IPS-NIHi7 (cell line): ENCODE results near the gene PHTF2.

Experiments
- DNase-seq: peaks from one replicate; pipeline ENCODE4 v3.0.0; 2012; ENCODE audit warnings: mixed read lengths; ENCODE audit errors: extremely low spot score

PHTF2 gene

DNA sequence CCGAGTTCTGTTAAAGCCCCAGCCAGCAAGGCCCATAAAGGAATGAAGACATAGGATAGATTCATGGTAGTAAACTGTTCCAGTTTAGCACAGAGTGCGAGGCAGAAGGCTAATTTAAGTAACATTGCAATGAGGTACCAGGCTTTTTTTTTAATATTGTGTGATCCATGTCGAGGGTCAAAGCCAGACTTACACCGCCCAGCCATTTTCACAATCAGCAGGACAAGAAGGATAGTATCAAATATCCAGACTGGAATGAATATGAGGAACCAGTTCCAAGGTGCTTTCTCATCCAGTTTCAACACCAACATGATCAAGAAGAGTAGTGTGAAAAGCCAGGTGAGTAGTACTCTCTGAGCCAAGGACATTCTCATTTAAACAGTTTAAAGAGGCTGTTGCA, 4.6 kb upstream of the PHTF2 start:
- DNase-seq = no peak

DNA sequence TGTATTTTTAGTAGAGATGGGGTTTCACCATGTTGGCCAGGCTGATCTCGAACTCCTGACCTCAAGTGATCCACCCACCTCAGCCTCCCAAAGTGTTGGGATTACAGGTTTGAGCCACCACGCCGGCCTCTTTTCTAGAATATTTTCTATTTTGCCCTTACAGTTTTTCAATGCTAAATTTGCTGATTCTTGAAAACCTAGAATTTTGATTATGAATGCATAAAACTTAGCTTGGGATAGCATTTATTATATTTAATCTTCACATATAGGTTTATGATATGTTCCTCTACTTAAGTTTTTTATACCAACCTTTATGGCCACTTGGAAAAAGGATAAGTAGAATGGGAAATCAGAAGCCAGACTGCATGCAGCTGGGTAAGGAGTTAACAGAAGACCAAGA, 2.5 kb upstream of the PHTF2 start:
- DNase-seq = no peak

DNA sequence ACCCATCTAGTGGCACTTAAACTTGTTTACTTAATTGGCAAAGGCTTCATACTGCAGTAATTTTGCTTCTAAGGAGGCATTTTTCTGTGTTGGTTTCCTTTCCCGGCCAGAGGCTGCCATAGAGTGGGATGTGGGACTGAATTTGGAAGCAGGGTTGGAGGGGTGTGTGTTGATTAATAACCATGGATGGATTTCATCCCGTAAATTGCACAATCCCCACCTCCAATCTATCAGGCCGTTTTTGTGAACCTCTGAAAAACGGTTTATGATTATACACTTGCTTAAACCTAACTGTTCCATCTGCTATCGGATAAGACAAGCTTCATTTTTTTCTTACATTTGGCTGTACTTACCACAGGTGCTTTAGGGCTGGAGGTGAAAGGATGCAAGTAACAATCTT, 1.6 kb upstream of the PHTF2 start:
- DNase-seq = no peak

DNA sequence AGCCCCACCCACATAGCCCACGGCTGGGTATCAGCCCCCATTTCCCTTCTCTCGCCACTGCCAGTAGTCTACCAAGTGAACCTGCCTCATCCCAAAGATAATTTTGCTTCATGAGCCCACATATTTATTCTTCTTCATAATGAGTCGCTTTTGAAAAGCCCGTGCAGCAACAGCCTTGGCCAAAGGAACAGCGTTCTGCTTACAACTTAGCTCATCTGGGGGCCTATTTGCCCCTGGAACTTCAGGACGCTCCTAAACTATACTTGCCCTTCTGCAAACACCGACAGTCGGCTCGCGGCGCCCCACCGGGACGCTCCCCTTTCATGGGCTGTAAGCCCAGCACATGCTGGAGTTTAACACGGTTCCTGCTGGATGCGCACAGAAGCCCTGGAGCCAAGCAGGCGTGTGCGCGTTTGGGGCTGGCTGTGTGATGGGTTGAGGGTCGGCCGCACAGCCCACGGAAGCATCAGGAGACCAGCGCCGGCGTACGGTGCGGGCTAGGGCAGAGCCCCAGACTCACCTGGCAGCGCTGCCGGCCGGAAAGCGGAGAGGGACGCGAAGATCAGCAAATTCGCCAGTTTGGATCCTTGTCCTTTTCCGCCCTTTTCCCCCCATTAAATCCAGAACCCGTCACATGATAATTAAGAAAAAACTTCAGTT, 709 bp upstream of the PHTF2 start:
- peak; percentile 67 for DNase-seq

DNA sequence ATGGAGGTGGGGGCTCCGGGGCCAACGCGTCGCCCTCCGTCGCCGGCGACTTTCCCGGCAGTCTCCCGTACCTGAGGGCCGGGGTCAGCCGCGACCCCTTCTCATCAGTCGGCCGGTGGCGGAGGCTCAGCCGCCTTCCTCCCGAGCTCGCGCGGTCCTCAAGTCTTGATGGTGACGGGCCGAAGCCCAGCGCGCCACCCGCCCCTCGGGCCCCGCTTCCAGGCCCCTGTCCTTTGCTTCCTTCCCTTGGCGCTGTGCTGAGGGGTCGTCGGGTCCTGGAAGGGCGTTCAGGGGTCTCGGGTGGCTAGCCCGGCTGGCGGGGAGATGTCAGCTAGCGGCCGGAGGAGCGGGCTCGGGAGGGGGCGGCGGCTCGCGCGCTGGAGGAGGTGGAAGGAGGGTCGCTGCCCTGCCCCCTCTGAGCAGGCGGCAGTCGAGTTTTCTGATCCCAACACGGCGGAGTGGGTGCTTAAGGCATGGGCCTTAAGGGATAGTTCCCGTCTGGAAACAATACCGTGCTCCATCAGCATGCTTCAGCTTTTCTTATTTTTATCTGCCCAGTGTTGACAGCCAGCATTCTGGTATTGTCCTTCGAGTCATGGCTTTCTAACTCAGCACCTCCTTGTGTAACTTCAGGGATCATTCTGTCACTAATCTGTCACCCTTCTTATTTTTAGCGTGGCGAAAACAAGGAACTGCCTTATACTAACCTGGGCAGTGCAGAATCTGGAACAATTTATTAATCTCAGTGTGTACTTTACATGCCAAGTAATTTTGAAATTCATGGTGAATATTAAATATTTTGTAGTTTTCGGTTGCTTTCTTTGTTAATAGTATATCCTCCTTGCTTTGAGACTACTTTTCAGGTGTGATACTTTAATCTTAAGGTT, 748 bp downstream of the PHTF2 start:
- DNase-seq = peak; percentile 48

DNA sequence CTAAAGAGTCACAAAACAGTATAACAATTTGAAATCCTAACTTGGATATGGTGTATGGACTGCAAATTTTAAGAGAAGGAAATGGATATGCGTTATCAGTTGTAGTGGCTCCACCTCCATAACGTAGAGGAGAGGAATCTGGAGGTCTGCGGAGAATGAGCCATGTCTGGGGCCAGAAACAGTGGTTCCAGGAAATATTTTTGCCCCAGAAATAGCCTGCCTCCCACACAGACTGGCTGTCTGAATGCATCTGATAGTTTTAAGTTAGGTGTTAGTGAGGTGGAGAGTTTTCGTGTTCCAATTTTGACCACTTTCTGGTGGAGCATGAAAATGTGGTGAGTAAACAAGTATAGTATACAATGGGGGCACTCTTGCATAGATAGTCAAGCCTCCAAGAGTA, 1.6 kb downstream of the PHTF2 start:
- DNase-seq = no peak

DNA sequence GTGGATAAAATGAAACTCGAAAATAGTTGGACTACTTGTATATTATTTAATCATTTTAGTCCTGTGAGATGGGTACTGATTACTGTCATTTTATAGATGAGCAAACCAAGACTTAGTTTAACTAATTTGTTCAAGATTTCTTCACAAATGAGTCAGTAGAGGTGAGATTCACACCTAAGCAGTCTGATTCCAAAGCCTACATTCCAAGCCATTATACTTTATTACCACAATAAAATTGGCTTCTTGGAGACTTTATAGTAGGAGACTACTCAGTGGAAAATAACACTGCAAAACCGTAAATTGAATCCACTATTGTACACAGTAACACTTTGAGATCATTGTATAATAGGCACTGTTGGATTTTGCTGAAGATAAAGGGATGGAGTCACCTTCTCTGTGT, 2.2 kb downstream of the PHTF2 start:
- no peak for DNase-seq

DNA sequence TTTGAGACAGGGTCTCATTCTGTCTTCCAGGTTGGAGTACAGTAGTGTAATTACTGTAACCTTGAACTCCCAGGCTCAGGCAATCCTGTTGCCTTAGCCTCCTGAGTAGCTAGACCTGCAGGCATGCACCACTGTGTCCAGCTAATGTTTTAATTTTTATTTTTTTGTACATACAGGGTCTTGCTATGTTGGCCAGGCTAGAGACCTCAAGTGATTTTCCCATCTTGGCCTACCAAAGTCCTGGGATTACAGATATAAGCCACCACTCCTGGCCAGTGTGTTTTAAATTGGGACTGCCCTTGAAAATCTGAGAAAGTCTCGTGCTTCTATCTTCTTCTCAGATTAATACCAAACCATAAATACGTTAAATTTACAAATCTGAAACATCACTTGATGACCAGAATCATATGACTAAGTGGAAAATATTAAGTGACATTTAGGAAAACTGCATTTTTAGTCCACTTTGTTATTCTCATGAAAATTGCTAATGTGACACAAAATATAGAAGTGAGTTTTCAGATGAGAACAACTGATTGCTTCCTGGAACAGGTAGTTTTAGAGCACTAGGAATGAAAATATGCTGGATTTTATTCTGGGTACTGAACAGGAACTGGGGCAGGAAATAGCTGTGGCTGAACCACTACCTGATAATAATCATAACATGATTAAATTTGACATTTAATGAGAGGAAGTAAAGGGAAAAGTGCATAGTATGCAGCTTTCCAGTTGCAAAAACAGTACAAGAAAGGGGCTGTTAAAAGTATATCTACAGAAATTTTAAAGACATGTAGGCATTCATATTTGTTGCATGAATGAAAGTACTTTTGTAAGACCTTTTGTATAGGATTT, 4.2 kb downstream of the PHTF2 start:
- DNase-seq = no peak

DNA sequence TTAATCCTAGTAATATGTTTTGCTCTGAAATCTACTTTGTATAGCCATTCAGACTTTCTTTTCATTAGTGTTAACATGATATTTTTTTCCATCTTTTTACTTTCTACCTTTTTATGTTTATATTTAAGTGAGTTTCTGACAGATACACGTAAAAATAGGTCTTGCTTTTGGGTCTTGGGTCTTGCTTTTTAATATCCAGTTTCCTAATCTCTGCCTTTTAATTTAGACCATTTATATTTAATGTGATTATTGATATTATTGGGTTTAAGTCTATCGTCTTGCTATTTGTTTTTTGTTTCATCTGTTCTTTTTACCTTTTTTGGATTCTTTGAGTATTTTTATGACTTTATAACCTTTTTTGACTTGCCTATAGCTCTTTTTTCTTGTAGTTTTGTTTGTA, 7.9 kb downstream of the PHTF2 start:
- DNase-seq = no peak

DNA sequence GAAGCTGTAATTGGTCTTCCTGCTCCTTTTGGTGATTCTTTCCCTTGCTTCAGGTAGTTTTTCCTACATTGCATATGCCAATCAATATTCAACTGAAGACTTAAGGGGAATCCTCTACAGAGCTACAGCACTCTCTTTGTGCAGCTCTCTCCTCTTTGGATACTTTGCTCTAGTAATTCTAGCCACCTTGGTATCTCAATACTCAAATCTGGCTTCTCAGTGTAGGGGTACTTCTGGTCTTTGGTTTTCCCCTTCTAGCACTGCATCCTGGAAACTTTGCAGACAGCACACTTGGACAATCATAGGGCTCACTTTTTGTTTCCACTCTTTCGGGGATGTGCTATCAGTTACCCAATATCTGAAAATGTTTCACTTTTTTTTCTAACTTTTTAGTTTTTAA, 9.9 kb downstream of the PHTF2 start:
- DNase-seq = no peak

DNA sequence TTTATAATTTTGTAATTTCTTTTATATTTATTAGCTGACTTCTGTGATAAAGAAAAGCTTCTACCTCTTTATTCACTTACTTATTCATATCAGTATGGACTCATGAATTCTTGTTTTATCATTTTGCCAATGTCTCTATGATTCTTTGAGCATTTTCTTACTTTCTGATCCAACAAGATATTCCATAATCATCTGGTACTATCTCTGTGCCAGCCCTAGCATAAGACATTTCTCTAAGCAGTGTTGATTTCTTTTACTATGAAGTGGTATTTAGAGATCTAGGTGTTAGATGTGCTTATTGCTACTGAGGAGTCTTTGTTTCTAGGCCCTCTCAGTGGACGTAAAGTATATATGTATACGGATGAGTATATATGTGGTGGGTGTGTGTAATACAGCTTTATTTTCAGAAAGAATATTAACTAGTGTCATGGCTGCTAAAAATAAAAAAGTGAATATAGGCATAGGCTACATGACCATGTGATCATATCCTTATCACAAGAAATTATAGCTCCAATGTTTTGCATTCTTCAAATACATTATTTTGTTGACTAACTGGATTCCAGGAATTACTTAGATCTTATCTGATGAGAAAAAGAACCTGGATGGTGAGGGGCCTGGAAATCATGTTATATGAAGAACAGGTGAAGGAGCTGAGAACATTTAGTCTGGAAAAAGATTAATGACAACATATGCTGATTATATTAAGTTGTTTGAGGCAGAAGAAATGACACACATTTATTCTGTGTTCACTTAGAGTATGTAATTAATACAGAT, 13.1 kb downstream of the PHTF2 start:
- no peak for DNase-seq

DNA sequence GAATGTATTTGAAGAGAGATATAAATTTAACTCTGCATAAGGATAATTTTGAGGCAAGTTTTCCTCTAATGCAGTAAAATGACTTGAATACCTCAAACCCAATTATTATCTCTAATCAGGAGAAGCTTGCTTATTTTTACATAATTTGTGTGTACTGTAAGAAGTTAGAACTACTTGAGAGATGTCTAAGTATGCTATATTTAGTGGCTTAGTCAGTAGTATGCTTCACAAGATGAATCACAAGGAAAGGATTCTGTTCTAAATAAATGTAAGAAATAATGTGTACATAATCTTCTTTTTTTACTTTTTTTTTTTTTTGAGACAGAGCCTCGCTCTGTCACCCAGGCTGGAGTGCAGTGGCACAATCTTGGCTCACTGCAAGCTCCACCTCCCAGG, 13.7 kb downstream of the PHTF2 start:
- DNase-seq = no peak

DNA sequence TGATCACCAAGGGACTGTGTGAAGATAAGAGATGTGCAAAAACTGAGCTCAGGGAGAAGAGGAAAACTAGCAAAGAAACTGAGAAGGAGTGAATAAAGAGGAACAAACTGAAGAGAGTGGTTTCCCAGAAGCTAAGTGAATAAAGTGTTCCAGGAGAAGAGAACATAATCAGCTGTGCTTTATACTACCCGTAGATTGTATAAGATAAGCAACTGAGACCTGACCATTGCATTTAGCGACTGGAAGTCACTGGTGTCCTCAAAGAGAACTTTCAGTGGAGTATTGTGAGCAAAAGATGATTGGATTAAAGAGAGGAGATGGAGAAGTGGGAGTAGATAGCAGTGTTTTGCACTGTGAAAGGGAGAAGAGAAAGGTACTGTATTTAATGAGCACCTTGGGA, 14.6 kb downstream of the PHTF2 start:
- no peak for DNase-seq

DNA sequence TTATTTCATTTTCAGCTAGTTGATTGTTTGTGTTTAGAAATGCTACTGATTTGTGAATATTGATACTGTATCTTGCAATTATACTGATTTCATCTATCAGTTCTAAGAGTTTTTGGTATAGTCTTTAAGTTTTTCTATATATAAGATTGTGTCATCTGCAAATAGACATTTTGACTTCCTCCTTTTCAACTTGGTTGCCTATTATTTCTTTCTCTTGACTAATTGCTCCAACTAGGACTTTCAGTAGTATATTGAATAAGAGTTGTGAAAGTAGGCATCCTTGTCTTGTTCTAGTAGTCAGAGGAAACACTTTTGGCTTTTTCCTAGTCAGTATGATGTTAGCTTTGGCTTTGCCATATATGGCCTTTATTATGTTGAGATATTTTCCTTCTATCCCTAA, 20.4 kb downstream of the PHTF2 start:
- no peak for DNase-seq

DNA sequence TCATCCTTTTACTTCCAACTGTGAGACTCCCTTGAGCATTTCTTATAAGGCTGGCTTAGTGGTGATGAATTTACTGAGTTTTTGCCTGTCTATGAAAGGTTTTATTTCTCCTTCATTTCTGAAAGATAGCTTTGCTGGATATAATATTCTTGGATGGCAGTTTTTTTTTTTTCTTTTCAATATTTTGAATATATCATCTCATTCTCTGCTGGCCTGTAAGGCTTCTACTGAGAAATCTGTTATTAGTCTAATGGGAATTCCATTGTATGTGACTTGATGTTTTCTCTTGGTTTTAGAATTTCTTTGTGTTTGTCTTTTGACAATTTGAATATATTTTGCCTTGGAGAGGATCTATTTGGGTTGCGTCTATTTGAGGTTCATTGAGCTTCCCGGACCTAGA, 22.4 kb downstream of the PHTF2 start:
- DNase-seq = no peak

DNA sequence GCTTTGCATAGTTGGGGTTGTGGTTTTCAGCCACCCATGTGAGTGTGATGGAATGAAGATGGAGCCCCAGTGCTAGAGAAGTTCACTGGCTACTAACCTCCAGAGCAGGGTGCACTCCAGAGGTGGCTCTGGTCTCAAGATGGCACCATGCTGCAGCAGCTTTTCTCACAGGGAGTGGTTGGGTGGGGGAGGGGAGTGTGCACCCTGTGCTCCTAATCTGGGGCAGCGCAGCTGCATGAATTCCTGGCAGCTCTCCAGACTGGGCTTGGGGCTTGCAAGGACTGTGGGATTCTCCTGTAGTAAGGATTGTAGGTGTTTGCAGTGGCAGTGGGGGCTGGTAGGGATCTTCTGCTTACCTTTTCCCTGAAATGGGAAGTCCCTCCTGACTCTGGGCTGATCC, 23.7 kb downstream of the PHTF2 start:
- DNase-seq = no peak

DNA sequence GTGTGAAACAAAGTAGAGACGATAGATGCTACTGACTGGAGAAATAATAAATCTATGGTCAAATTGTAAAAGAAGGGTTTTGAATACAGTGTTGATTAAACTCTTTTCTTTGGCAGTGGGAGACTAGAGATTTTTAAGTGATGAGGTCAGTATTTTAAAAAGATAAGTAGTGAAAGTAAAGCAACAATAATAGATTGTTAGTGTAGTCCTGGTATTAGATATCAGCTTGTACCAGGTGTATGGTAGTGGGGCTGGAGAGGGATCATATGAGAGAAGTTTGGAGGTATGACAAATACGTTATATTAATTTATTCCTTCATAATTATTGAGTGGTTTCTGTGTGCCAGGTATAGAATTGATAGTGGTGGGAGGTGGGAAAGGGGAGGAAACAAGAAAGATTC, 25.2 kb downstream of the PHTF2 start:
- no peak for DNase-seq

DNA sequence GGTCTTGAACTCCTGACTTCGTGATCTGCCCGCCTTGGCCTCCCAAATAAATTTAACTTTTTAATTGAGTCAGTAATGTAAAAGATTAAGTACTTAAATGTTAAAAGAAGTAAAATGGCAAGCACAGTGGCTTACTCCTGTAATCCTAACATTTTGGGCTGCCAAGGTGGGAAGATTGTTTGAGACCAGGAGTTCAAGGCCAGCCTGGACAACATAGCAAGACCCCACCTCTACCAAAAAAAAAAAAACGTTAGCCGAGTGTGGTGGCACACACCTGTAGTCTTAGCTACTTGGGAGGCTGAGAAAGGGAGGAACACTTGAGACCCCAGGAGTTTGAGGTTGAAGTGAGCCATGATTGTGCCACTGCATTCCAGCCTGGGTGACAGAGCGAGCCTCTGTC, 26.1 kb downstream of the PHTF2 start:
- no peak for DNase-seq

DNA sequence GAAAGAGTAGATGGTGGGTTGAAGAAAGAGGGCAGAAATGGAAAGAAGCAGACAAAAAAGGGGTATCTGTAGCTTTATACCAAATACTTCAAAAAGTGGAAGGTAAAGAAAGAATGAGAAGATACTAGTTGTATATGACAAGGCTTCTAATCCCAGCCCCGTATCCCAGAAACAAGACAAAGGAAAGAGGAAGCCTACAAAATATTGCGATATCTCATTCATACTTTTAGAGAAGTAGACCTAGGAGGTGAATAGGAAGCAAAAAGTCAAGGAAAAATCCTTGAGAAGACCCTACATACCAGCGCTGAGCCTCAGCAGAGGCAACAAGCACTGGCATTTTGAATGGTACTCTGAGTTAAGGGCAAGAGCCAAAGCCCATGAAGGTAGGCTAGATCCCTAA, 26.6 kb downstream of the PHTF2 start:
- no peak for DNase-seq

DNA sequence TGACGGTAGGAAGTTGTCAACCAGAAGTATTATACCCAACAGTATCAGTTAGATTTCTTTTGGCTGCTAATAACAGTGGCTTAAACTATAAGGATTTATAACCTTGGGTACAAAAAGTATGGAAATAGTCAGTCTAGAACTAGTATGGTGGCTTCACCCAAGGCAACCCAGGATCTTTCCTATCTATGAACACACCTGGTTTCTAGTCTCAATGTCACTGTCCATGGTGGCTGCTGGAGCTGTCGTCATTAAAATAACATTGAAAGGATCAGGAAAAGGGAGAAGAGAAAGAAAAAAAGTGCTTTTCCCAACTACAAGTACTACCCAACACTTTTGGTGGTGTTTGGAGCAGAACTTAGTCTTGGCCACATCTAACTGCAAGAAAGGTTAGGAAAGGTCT, 27.7 kb downstream of the PHTF2 start:
- DNase-seq = no peak

DNA sequence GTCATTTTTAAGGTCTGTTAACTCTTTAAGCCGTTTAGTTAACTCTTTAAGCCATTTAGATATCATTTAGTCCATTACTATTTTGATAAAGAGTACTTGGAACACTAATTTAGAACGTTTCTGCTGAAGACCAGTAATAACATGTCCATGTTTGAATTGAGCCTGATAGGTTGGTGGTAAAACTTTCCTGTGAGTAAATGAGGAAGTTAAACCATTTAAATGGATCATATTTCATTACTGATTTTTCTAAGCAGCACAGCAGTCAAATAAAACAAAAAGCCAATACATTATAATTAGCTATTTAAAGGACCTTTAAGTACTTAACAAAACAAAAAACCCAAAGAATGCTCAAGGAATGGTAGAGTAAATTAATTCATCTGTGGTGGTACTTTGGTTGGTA, 29.4 kb downstream of the PHTF2 start:
- no peak for DNase-seq
